ENCODE results near the gene HTR6.

HTR6 gene

GRCh38 chr1:19650416-19651140 lies 14.1 kb upstream of the HTR6 start:
- DNase-seq (ENCODE audit: low read depth), result no peak
- no peak overlapping the region for H3K4me3 ChIP-seq (ENCODE audit: low read depth, low read length)
- no peak for TF ChIP-seq CTCF (IDR thresholded peaks at IDR 0.05; ENCODE audit: low read depth, low read length, missing control alignments)

GRCh38 chr1:19651141-19651737 lies 13.4 kb upstream of the HTR6 start:
- peak; percentile 75 for TF ChIP-seq CTCF (IDR thresholded peaks at IDR 0.05; ENCODE audit: low read depth, low read length, missing control alignments)
- no peak overlapping the region for H3K4me3 ChIP-seq (ENCODE audit: low read depth, low read length)
- no peak for DNase-seq (ENCODE audit: low read depth)

GRCh38 chr1:19654386-19654785 lies 10.3 kb upstream of the HTR6 start:
- no peak for TF ChIP-seq CTCF (IDR thresholded peaks at IDR 0.05; ENCODE audit: low read depth, low read length, missing control alignments)
- DNase-seq (ENCODE audit: low read depth), result no peak
- H3K4me3 ChIP-seq (ENCODE audit: low read depth, low read length), result no peak overlapping the region

GRCh38 chr1:19654886-19655717 lies 9.6 kb upstream of the HTR6 start:
- no peak overlapping the region for H3K4me3 ChIP-seq (ENCODE audit: low read depth, low read length)
- TF ChIP-seq CTCF (IDR thresholded peaks at IDR 0.05; ENCODE audit: low read depth, low read length, missing control alignments), result no peak
- no peak for DNase-seq (ENCODE audit: low read depth)

GRCh38 chr1:19655718-19656080 lies 9.0 kb upstream of the HTR6 start:
- H3K4me3 ChIP-seq (ENCODE audit: low read depth, low read length), result no peak overlapping the region
- DNase-seq (ENCODE audit: low read depth), result no peak
- TF ChIP-seq CTCF (IDR thresholded peaks at IDR 0.05; ENCODE audit: low read depth, low read length, missing control alignments), result no peak

GRCh38 chr1:19656134-19656779 lies 8.4 kb upstream of the HTR6 start:
- TF ChIP-seq CTCF (IDR thresholded peaks at IDR 0.05; ENCODE audit: low read depth, low read length, missing control alignments), result no peak
- no peak for DNase-seq (ENCODE audit: low read depth)
- no peak overlapping the region for H3K4me3 ChIP-seq (ENCODE audit: low read depth, low read length)

Measured in GM12864 (cell line).